ENCODE results near the gene TEKTIP1. TPM values are rescaled to one million over a fixed set of nuclear protein-coding genes. Genes with fewer than 3 reads are reported as not detected.

The TEKTIP1 gene
- total and polyA plus RNA-seq, 12 donors: 0.09 to 1.3 (median 0.79) TPM; not detected in 1

DNA sequence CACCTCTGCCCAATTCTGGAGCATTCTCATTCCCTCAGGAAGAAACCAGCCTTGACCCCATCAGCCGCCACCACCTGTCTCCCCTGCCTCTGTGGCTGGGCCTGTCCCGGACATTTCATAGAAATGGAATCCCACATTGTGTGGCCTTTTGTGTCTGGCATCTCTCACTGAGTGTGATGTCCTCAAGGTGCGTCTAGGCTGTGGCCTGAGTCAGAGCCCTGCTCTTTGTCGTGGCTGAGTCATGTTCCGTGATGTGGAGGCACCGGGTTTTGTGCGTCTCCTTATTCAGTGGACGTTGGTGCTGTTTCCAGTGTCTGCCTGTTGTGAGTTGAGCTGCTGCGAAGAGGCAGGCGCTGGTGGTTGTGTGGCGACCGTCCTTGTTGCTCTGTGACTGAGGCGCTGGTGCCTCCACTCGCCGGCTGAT, 29.4 kb upstream of the TEKTIP1 start:
- DNase-seq (no peak), ATAC-seq (no peak)
- Histone ChIP-seq H3K4me3 (no peak overlapping the region), H3K27ac (no peak overlapping the region), H3K9me3 (no peaks in the 10 kb centered on the region), H3K36me3 (peaks cover 0 to 34% (median 0%) of the 10 kb centered on the region in 9 donors), H3K27me3 (no peaks in the 10 kb centered on the region), H3K4me1 (peaks cover 12 to 68% (median 34%) of the 10 kb centered on the region in 9 donors)
- WGBS, 2 donors: 85 to 86% methylated on average over 15 of the region's 15 CpGs
- TF ChIP-seq, protein P1, sequence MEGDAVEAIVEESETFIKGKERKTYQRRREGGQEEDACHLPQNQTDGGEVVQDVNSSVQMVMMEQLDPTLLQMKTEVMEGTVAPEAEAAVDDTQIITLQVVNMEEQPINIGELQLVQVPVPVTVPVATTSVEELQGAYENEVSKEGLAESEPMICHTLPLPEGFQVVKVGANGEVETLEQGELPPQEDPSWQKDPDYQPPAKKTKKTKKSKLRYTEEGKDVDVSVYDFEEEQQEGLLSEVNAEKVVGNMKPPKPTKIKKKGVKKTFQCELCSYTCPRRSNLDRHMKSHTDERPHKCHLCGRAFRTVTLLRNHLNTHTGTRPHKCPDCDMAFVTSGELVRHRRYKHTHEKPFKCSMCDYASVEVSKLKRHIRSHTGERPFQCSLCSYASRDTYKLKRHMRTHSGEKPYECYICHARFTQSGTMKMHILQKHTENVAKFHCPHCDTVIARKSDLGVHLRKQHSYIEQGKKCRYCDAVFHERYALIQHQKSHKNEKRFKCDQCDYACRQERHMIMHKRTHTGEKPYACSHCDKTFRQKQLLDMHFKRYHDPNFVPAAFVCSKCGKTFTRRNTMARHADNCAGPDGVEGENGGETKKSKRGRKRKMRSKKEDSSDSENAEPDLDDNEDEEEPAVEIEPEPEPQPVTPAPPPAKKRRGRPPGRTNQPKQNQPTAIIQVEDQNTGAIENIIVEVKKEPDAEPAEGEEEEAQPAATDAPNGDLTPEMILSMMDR (IDR thresholded peaks at IDR 0.05): no peak
- intact Hi-C loops (cut with DNase I): loop anchor here in 1 of 10 donors (10.0 kb wide), 1 partner anchor 1575 kb away; no protein-coding TSS in a partner anchor

DNA sequence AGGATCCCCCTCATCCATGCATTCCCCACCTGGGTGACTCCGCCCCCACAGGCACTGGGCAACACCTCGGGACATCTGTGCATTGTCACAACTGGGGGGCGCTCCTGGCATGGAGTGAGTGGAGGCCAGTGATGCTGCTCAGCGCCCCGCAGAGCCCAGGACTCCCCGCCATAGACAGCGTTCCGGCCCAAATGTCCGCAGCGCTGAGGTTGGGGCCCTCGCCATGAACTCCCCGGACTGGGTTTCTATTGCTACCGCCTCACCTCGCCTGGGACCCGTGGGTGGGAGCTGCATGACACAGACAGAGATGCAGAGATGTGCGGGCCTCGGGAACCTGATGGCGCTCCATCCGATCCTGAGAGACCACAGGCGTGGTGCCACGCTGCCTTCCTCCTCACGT, 28.2 kb upstream of the TEKTIP1 start:
- DNase-seq (no peak), ATAC-seq (no peak)
- intact Hi-C loops (cut with DNase I): no loop called here
- TF ChIP-seq, protein P1 (IDR thresholded peaks at IDR 0.05): no peak
- Histone ChIP-seq H3K4me3 (no peak overlapping the region), H3K4me1 (peaks cover 12 to 66% (median 26%) of the 10 kb centered on the region in 9 donors), H3K27ac (no peak overlapping the region), H3K27me3 (no peaks in the 10 kb centered on the region), H3K9me3 (no peaks in the 10 kb centered on the region), H3K36me3 (peaks cover 0 to 34% (median 0%) of the 10 kb centered on the region in 9 donors)
- 85 to 88% methylated on average over 22 of the region's 22 CpGs for WGBS, 2 donors

- Histone ChIP-seq H3K27ac (no peak overlapping the region), H3K27me3 (no peaks in the 10 kb centered on the region), H3K36me3 (peaks cover 0 to 36% (median 0%) of the 10 kb centered on the region in 9 donors), H3K4me3 (no peak overlapping the region), H3K9me3 (no peaks in the 10 kb centered on the region), H3K4me1 (peaks cover 12 to 75% (median 26%) of the 10 kb centered on the region in 9 donors)
- DNase-seq (no peak), ATAC-seq (no peak)
- 81 to 84% methylated on average over 26 of the region's 26 CpGs for WGBS, 2 donors
- TF ChIP-seq, protein P1 (IDR thresholded peaks at IDR 0.05): no peak
- intact Hi-C loops (cut with DNase I): no loop called here
Measured at GRCh38 chr19:3511506-3512251, 27.3 kb upstream of the TEKTIP1 start.

DNA sequence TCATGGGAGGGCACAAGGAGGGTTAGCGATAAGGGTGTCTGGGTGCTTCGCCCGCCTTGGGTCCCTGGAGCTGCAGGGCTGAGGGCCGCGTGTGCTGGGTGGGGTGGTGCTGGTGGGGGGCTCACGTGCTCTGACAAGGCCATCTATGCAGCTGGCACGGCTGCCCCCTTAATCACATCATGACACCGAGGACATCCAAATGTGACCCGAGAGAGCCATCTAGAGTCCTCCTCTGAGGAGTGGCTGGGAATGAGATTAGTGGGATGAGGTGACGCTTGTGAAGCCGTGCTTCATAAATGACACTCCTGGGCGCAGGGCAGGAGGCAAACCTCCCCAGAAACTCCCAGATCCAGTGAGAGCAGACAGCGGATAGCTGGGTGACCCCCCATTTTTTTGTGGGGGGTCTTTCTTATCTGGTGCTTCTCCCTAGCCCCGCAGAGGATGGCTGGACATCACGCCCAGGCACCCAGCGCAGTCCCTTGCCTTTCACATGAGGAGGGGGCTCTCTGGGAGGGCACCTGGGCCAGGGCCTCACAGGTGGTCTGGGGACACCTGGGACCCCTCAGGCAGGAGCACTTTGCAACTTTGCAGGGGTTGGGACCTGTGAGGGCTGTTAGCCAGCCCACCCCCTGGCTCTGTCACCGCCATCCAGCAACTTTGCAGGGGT, 26.3 kb upstream of the TEKTIP1 start:
- peaks cover 8 to 72% (median 21%) of the 10 kb centered on the region in 9 donors for H3K4me1 ChIP-seq
- DNase-seq: no peak
- H3K27me3 ChIP-seq: no peaks in the 10 kb centered on the region
- H3K36me3 ChIP-seq: peaks cover 0 to 38% (median 0%) of the 10 kb centered on the region in 9 donors
- ATAC-seq: peak in 3 of 8 donors; percentile 5 to 45 (median 40)
- TF ChIP-seq, protein P1 (IDR thresholded peaks at IDR 0.05): no peak
- no peak overlapping the region for H3K4me3 ChIP-seq
- intact Hi-C loops (cut with DNase I): no loop called here
- H3K27ac ChIP-seq: no peak overlapping the region
- 76 to 81% methylated on average over 17 of the region's 17 CpGs for WGBS, 2 donors
- H3K9me3 ChIP-seq: no peaks in the 10 kb centered on the region
